Gastroesophageal sphincter (tissue), 4 donors: Measurements from ENCODE around the gene CLPTM1L. TPM values are rescaled to one million over a fixed set of nuclear protein-coding genes. Genes with fewer than 3 reads are reported as not detected.

ENCODE experiments used
- ATAC-seq: fragments of 150-250 bp; one replicate; pipeline ENCODE4 v1.9.1; 2016; ENCODE audit warnings: mild to moderate bottlenecking, moderate library complexity
- H3K27ac ChIP-seq, 4 donors: fragments of 200-600 bp; sonication (generic) in 3 of 4; 1 replicate in 3 of 4; 2 replicates in 1 of 4; pipeline ENCODE4 v1.5.1; 2016 to 2019
- H3K27me3 ChIP-seq: fragments of 200-600 bp; sonication (generic); one replicate; pipeline ENCODE4 v1.5.1; 2019
- H3K36me3 ChIP-seq, 2 donors: fragments of 200-600 bp; sonication (generic); one replicate each; pipeline ENCODE4 v1.5.1; 2019; ENCODE audit warnings: control low read depth in 1 of 2
- H3K4me1 ChIP-seq, 3 donors: fragments of 200-600 bp; sonication (generic); 1 replicate in 2 of 3; 2 replicates in 1 of 3; pipeline ENCODE4 v1.5.1; 2016 to 2019; ENCODE audit warnings: control low read depth in 2 of 3
- H3K4me3 ChIP-seq, 2 donors: fragments of 200-600 bp; sonication (generic); one replicate each; pipeline ENCODE4 v1.5.1; 2019; ENCODE audit warnings: mild to moderate bottlenecking in 1 of 2, moderate library complexity in 1 of 2
- H3K9me3 ChIP-seq, 3 donors: fragments of 200-600 bp; sonication (generic); one replicate each; pipeline ENCODE4 v1.5.1; 2017 to 2019; ENCODE audit warnings: control low read depth in 2 of 3
- CTCF ChIP-seq, 4 experiments: fragments of 200-600 bp in 2 of 4; fragments of 450-650 bp in 2 of 4; sonication (generic) in 1 of 4; IDR thresholded peaks; one replicate each; pipeline ENCODE4 v1.5.1; 2017 to 2019; ENCODE audit warnings: antibody characterized with exemption in 4 of 4, mild to moderate bottlenecking in 2 of 4, moderate library complexity in 2 of 4
- EP300 ChIP-seq: sonication (generic); formaldehyde crosslinking; IDR thresholded peaks from one replicate; pipeline ENCODE4 v1.6.1; 2017; ENCODE audit warnings: antibody characterized with exemption, mild to moderate bottlenecking
- POLR2A ChIP-seq, 2 donors: fragments of 450-650 bp; IDR thresholded peaks; one replicate each; pipeline ENCODE4 v1.6.1; 2017; ENCODE audit warnings: antibody characterized with exemption in 2 of 2, mild to moderate bottlenecking in 2 of 2, moderate library complexity in 1 of 2
- POLR2AphosphoS5 ChIP-seq: sonication (generic); formaldehyde crosslinking; IDR thresholded peaks from one replicate; pipeline ENCODE4 v1.6.1; 2017; ENCODE audit warnings: antibody characterized with exemption
- WGBS, 2 donors: methylation state at CpG; one replicate each; pipeline ENCODE4 v1.1.5; 2018; ENCODE audit warnings: low coverage in 1 of 2; 5-methylcytosine and 5-hydroxymethylcytosine counted together
- total RNA-seq, 4 donors: library from RNA; depleted of rRNA; stranded (reverse); fragments of >200 nt; gene quantifications; one replicate each; pipeline ENCODE4 v1.1.0, GENCODE V29; 2016

Gene CLPTM1L
- total RNA-seq, 4 donors from 2014 or later = 83.9 to 131 (median 92.2) TPM

DNA sequence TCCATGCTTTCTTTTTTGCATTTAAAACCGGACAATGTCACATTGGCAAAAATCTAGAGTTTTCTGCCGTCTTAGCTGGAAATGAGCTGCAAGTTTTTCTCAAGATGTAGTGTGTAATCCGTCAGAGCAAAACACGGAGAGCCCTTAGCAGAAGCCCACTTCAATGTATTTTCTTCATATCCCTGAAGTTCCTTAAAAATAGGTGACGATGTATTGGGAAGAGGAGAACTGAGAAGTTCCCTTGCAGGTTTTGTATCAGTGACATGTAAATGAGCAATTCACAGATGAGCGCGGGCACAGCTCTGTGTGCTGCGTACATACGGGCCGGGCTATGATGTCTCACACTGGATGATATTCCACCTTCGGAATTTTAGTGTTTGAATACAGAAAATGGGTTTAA, 14.8 kb upstream of the CLPTM1L start:
- no peaks in the 10 kb centered on the region for H3K9me3 ChIP-seq
- TF ChIP-seq POLR2AphosphoS5 (no peak), POLR2A (IDR thresholded peaks at IDR 0.05) (no peak)
- H3K4me3 ChIP-seq = no peak overlapping the region
- H3K4me1 ChIP-seq = no peaks in the 10 kb centered on the region
- H3K27me3 ChIP-seq = peaks cover 90% of the 10 kb centered on the region
- WGBS, 2 donors = 66 to 76% methylated on average over 11 of the region's 11 CpGs
- H3K27ac ChIP-seq = no peak overlapping the region
- ATAC-seq = no peak
- H3K36me3 ChIP-seq = no peaks in the 10 kb centered on the region

DNA sequence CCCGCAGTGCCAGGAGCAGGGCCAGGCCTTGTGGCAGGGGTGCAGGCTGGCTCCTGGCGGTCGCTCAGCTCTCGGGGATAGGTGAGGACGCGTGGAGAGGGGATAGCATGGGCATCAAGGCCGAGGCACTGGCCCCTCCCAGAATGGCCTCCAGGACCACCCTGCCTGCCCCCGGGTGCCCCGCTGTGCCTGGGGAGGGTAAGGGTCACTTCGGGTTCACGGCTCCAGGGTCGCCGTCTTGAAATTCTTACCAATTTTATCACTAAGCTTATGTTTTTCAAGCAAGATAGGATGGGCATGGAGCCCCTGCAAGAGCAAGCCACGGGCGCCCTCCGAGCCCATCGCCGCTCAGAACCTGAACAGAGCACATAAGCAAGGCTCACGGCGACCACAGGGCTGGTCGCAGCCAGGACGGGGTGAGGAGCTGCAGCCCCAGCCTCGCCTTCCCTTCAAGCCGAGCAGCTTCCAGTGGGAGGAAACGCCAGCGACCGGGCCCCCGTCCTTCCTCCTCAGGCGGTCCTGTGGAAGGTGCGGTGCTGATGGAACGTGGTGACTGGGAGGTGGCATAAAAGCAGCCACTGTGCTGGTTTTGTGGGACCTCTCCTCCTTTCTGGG, 14.2 kb upstream of the CLPTM1L start:
- TF ChIP-seq POLR2AphosphoS5 (no peak), EP300 (no peak), POLR2A (IDR thresholded peaks at IDR 0.05) (no peak), CTCF (IDR thresholded peaks at IDR 0.05) (no peak)
- no peak overlapping the region for H3K27ac ChIP-seq
- H3K36me3 ChIP-seq = no peaks in the 10 kb centered on the region
- WGBS, 2 donors = 40% methylated on average over 1 of the region's 31 CpGs; no CpG with 5 or more reads in 1 of the 2 donors
- H3K4me3 ChIP-seq = no peak overlapping the region
- H3K4me1 ChIP-seq = no peaks in the 10 kb centered on the region
- no peaks in the 10 kb centered on the region for H3K9me3 ChIP-seq
- H3K27me3 ChIP-seq = peaks cover 84% of the 10 kb centered on the region
- ATAC-seq = no peak

DNA sequence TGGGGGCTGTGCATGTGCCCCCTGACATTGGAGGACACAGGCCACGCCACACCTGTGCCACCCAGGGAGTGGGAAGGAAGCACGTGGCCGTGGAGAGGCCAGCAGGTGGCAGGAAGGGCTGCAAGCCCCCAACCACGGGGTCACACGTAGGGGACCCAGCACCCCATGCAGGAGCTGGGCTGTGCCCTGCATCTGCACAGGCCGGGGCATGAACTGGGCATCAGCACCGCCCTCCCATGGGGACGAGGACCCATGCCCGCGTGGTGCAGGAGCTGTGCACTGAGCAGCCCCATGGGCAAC, 13.8 kb upstream of the CLPTM1L start:
- no peak for ATAC-seq
- H3K9me3 ChIP-seq = no peaks in the 10 kb centered on the region

DNA sequence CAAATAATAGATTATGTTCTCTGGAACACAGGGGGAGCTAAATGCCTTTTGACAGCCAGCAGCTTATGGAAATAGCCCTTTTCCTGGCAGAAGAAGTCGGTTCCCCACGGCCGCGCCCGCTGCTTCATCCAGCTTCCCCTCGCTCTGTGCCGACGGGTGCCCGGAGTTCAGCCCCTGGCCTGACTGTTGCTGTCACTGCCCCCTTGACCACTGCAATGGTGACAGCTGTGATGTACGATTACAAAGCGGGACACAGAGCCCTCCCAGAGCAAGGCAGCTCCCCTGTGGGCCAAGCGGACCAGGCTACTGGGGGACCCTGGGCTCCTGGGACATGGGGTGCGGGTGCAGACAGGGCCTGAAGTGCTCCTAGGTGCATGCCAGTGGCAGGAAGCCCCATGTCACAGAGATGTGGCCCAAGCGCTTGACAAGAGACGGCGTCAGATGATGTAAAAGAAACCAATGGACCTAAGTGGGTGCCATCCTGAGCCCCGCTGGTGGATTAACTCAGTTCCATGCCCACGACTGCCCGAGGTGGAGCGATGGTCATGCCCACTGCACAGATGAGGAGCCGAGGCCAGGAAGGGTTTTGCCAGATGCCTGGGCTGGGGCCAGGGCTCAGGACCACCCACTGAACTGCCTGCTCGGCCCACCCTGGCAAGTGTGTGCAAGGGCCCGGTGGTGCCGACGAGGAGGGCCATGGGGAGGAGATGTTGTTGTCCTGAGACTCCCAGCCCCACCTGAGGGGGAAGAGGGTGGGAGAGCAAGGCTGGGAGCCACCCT, 13.2 kb upstream of the CLPTM1L start:
- no peak for TF ChIP-seq POLR2AphosphoS5
- no peak for TF ChIP-seq CTCF (IDR thresholded peaks at IDR 0.05)
- TF ChIP-seq EP300 = no peak
- no peak for TF ChIP-seq POLR2A (IDR thresholded peaks at IDR 0.05)
- WGBS, 2 donors = 80 to 82% methylated on average over 1 to 6 of the region's 25 CpGs
- no peak for ATAC-seq
- H3K9me3 ChIP-seq = no peaks in the 10 kb centered on the region
- no peaks in the 10 kb centered on the region for H3K36me3 ChIP-seq
- H3K4me3 ChIP-seq = no peak overlapping the region
- H3K27ac ChIP-seq = no peak overlapping the region
- peaks cover 74% of the 10 kb centered on the region for H3K27me3 ChIP-seq
- H3K4me1 ChIP-seq = no peaks in the 10 kb centered on the region

More for the DNA sequence above, 13.8 kb upstream of the CLPTM1L start:
- WGBS, 2 donors = no CpG with 5 or more reads among the region's 10 CpGs
- Histone ChIP-seq H3K27ac (no peak overlapping the region), H3K27me3 (peaks cover 80% of the 10 kb centered on the region), H3K36me3 (no peaks in the 10 kb centered on the region), H3K4me3 (no peak overlapping the region), H3K4me1 (no peaks in the 10 kb centered on the region)
- TF ChIP-seq POLR2A (IDR thresholded peaks at IDR 0.05) (no peak), CTCF (IDR thresholded peaks at IDR 0.05) (no peak), POLR2AphosphoS5 (no peak)

- no peaks in the 10 kb centered on the region for H3K4me1 ChIP-seq
- ATAC-seq = no peak
- H3K9me3 ChIP-seq = no peaks in the 10 kb centered on the region
- 61 to 76% methylated on average over 14 to 20 of the region's 28 CpGs for WGBS, 2 donors
- TF ChIP-seq POLR2A (IDR thresholded peaks at IDR 0.05) (no peak), EP300 (no peak), POLR2AphosphoS5 (no peak), CTCF (IDR thresholded peaks at IDR 0.05) (no peak)
- H3K27ac ChIP-seq = no peak overlapping the region
- H3K4me3 ChIP-seq = no peak overlapping the region
- no peaks in the 10 kb centered on the region for H3K36me3 ChIP-seq
- H3K27me3 ChIP-seq = peaks cover 64% of the 10 kb centered on the region
These were observed 12.2 kb upstream of the CLPTM1L start for GRCh38 chr5:1356873-1357787.
